Measurements from ENCODE around the gene FAM149A. TPM values are rescaled to one million over a fixed set of nuclear protein-coding genes. Genes with fewer than 3 reads are reported as not detected.

The FAM149A gene
- total RNA-seq = 5.8 TPM
- long read RNA-seq, partial matches to known transcripts = 8 of 22 reads
- long read RNA-seq, other reads (novel, unspliced or antisense) = 13 of 22 reads

DNA sequence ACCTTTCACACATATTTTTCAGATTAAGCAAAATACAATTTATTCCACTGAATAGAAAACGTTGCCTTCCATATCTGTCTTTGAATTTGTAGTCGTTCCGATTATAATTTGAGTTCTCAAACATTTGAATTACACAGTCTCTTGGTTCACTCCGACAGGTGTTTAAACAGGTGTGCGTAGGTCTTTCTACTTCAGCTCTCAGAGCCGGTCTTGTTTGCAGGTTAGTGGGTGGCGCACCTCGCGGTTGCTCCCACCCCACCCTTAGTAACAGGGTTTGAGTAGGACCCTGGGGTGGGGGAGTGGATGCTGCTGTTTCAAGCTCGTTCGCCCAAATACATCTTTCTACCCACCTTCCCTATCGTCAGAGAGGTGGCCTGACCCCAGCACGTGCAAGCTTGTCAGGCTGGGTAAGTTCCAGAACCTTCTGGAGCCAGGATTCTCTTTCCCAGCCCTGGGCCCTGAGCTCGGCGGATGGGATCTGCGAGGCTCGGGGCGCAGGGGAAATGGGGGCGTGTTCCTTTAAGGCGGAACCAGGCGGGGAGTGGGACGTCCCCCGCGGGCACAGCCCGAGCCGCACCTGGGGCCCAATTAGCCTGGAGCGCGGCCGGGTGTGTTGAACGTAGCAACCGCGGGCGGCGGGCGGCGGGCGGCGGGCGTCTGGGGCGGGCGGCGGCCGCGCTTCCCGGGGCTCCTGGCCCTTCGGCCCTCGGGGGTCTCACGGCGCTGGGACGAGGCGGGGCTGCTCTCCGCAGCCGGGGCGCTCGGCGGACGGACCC lies at the start of gene FAM149A:
Gene FAM149A (plus strand): TSS at position 591 of the 776 bp plus-strand sequence.
- no peak for DNase-seq (ENCODE audit: low spot score)
- intact Hi-C loops (cut with DNase I) = no loop called here

DNA sequence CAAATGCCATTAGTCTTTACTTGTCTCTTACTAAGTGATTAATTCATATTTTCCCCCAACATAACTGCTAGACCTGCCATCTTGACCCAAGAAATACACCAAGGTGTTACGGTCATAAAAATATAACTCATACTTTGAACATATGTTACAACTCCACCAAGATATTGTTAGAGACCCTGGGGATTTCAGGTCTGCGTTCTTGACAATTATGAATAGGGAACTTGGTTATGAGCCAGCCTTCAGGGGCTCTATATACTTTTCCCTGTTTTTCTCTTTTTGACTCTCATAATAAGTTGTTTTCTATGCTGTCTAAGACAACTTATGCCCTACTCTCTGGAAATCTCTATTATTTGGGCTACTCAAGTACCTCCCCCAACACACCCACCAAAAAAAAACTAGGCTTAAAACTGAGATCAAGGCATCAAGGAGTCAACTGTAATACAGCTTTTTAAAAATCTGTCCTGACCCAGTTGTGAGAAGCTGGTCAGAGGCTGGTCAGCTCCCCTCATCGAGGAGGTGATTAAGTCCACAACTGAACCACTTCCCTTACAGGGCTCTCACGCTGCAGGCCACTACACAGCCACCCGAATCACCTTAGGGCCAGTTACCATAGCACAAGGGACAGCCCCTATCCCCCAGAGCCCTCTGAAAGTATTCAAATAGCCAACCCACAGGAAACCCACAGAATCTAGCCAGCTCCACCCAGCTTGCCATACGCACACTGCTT lies 46.1 kb upstream of the FAM149A start:
- no peak for DNase-seq (ENCODE audit: low spot score)
- intact Hi-C loops (cut with DNase I) = no loop called here

DNA sequence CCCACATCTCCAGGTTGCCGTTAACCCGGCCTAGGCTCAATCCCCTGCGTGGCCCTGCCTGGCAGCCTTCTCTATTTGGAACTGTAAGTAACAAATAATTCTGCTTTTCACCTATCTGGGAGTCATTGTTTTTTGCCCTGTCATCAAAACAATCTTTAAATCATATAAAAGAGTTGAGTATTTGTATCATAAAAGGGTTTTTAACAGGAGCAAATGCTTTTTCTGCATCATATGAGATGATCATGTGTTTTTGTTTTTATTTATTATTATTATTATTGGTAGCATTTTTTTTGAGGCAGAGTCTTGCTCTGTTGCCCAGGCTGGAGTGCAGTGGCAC lies 45.6 kb upstream of the FAM149A start:
- no peak for DNase-seq (ENCODE audit: low spot score)
- intact Hi-C loops (cut with DNase I) = no loop called here

DNA sequence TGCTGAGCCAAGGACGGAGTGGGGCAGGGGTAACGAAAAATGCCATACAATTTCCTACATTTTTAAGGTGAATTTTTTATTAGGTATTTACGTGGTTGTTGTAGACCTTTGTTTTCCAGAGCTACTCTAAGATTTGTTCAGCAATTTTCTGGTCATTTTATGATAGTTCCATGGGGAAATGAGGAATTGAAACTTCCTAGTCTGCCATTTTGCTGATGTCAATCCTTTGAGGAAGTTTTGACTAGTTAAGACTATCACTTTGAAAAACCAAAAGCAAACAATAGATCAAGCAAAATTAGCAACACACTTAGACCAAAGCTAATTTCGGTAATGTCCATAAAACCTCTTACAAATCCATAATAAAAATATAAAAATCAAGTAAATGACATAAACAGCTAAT lies 42.6 kb upstream of the FAM149A start:
- DNase-seq (ENCODE audit: low spot score) = no peak

DNA sequence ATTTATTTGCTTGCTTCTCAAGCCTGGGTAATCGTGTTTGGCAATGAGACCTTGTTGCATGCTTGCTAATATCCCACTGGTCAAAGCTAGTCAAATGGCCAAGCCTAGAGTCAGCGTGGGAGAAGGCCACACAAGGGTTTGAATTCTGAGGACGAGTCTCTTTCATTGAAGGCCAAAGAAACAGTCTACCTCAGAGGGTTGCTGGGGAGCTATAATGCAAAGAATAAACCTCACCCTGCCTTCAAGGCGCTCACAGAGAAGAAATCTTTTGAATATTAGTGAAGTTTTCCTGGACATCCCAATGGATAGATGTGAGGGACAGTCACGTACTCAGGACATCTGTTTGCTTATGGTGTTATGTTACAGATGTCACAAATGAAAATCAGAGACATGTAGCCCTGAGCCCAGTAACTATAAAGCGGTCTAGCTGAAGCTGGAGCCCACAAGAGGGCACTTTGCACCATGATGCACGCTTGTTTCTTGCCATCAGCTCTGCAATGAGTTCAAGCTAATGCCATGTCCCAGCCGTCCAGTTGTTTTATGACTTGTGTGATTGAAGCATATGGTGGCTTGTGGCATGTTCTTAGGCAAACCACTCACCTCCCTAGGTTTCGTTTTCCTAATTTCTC lies 36.6 kb upstream of the FAM149A start:
- intact Hi-C loops (cut with DNase I) = loop anchor here (5.0 kb wide), 1 partner anchor 69 kb away; no protein-coding TSS in a partner anchor
- no peak for DNase-seq (ENCODE audit: low spot score)

More for the DNA sequence above, 42.6 kb upstream of the FAM149A start:
- intact Hi-C loops (cut with DNase I) = no loop called here

DNA sequence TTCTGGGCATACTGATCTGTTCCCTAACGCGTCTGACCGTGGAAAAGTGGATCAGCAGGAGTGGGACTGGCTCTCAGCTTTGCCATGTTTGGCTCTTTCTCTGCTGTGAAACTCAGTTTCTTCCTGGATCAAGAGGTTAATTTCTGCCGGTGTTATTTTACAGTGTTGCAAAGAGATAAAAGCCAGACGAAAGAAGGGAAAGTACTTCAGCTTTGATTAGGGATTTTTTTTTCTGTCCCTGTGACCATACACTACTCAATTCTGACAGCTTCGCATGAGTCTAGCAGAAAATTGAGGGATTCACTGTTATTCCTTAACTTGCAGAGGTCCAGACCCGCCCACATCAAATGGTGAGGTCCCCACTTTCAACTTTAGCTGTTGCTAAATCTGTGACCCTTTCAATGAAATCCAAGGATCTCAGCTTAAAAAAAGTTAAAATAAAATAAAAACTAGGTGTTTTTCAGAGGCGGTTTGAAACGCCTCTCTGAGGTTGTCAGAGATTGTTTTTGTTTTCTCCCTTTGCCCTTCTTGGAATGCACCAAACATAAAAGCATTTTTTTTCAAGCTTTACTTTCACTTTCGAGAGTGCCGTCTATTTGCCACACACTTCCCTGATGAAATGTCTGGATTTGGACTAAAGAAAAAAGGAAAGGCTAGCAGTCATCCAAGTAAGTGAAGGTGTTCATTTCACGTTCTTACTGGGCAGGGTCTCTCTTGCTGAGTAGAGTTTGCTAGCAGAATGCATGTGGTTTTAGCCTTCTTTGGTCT lies 35.7 kb upstream of the FAM149A start, which contains the start of gene TLR3:
Gene TLR3 (plus strand): TSS at position 576 of the 768 bp plus-strand sequence. CDS start 7,464 bp downstream, outside the sequence.
- intact Hi-C loops (cut with DNase I) = loop anchor here (5.0 kb wide), 1 partner anchor 69 kb away; no protein-coding TSS in a partner anchor
- DNase-seq (ENCODE audit: low spot score) = no peak

DNA sequence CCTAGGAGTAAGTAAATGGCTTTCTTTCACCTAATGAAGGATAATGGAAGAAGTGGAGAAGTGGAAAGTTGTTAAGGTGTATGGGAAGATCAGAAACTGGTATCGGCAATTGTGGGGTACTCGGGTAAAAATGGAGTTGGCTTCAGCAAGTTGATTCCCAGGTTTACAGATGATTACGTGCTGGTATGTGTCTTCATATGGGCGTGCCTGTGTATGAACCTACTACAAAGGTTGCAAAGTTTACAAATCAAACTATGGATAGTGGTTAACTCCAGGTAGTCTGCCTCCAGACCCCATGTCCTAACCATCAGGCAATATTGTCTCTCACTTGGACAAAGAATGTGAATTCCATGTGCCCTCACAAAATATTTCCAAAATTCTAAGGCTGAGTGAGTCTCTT lies 34.8 kb upstream of the FAM149A start:
- no peak for DNase-seq (ENCODE audit: low spot score)
- intact Hi-C loops (cut with DNase I) = loop anchor here (5.0 kb wide), 2 partner anchors 68 to 123 kb away; partner anchors contain the start of gene CYP4V2

DNA sequence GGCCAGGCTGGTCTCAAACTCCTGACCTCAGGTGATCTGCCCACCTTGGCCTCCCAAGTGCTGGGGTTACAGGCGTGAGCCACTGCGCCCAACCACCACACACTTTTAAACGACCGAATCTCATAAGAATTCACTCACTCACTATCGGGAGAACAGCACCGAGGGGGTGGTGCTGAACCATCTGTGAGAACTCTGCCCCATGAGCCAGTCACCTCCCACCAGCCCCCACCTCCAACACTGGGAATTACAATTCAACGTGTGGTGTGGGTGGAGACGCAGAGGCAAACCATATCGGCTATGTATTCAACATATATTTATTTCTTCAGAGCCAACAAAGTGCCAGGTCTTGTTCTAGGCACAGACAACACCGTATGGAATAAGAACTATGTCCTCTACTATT lies 32.0 kb upstream of the FAM149A start:
- no peak for DNase-seq (ENCODE audit: low spot score)
- intact Hi-C loops (cut with DNase I) = loop anchor here (5.0 kb wide), 1 partner anchor 120 kb away; the partner anchor contains the start of gene CYP4V2

DNA sequence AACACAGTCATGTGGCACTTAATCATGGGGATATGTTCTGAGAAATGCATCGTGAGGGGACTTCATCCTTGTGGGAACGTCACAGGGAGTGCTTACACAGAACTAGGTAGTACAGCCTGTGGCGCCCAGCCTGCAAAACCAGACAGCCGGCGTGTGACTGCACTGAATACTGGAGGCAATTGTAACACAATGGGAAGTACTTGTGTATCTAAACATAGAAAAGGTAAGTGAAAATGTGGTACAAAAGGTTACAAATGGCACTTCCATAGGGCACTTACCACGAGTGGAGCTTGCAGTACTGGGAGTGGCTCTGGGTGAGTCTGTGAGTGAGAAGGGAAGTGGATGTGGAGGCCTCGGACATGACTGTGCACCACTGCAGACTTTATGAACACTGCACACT lies 30.3 kb upstream of the FAM149A start:
- intact Hi-C loops (cut with DNase I) = loop anchor here (5.0 kb wide), 1 partner anchor 118 kb away; the partner anchor contains the start of gene CYP4V2
- DNase-seq (ENCODE audit: low spot score) = no peak

DNA sequence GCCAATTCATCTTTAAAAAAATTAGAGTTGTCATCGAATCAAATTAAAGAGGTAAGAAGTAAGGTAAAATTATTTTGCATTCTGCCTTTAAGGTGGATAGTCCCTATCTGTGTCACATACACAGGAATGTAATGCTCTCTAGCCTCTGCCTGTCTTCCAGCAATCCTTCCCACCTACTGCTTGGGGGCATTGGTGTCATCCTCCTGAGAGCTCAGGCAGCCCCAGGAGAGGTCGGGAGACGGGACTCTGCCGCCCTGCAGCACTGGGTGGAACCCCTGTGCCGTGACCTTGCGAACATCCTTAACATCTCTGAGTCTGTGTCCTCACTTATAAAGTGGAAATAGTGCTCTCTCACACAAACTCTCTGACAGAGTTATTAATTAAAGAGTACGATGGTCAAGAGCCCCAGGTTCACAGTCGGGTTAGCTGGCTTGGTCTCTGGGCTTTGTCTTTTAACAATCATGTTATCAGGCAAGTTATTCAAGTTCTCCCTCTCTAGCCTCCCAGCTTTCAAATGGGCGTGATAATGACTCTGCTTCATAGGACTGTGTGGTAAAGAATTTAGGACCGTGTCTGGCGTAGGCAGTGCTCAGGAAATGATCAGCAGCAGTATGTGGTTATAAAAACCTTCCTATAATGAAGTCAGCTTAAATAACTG lies 25.4 kb upstream of the FAM149A start:
- DNase-seq (ENCODE audit: low spot score) = no peak
- intact Hi-C loops (cut with DNase I) = no loop called here

DNA sequence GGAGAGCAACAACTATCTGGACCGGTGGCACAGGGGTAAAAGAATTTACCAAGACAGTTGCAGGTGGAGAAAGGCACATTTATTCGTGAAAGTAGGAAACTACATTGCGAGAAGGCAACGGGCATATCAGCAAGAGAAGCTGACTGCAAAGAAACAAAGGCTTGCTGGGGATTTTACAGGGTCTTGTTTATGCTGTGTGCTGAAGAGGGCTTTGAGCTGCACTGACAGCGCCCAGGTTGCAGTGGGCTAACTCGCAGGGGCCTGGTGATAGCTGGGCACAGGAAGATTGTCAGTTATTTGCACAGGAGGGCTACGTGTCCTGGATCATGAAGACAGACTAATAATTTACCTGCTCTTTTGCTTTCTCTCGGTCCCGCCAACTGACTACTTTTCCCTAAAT lies 24.8 kb upstream of the FAM149A start:
- intact Hi-C loops (cut with DNase I) = no loop called here

DNA sequence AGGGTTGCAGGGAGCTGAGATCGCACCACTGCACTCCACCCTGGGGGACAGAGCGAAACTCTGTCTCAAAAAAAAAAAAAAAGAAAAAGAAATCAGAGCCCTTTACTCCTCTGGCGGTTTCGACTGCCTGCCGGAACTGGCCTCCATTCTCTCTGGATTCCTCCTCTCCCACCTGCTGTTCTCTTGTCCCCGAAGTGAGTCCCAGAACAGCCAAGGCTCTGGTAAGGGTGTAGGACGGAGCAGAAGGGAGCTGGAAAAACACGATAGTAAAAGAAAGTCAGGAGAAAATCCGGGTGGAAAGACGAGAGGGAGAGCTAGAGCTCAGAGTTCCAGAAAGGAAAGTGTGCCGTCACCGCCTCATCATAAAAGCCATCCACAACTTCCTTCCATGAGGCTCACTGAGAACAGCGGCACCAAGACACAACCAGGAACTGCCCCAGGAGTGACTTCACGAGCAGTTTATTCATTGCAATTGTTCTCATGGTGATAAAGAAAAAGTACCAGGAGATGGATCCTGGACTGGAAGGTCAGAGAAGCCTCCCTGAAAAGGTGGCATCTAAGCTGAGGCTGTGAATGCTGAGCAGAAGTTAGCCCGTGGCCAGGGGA lies 23.2 kb upstream of the FAM149A start:
- intact Hi-C loops (cut with DNase I) = no loop called here
- DNase-seq (ENCODE audit: low spot score) = no peak

More for the DNA sequence above, 24.8 kb upstream of the FAM149A start:
- no peak for DNase-seq (ENCODE audit: low spot score)

DNA sequence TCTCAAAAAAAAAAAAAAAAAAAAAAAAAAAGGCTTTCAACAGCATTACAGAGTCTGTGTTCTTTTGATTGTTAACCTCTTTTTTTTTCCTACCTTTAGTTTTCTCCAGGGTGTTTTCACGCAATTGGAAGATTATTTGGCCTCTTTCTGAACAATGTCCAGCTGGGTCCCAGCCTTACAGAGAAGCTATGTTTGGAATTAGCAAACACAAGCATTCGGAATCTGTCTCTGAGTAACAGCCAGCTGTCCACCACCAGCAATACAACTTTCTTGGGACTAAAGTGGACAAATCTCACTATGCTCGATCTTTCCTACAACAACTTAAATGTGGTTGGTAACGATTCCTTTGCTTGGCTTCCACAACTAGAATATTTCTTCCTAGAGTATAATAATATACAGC lies 22.3 kb upstream of the FAM149A start:
- DNase-seq (ENCODE audit: low spot score) = no peak
- intact Hi-C loops (cut with DNase I) = no loop called here

DNA sequence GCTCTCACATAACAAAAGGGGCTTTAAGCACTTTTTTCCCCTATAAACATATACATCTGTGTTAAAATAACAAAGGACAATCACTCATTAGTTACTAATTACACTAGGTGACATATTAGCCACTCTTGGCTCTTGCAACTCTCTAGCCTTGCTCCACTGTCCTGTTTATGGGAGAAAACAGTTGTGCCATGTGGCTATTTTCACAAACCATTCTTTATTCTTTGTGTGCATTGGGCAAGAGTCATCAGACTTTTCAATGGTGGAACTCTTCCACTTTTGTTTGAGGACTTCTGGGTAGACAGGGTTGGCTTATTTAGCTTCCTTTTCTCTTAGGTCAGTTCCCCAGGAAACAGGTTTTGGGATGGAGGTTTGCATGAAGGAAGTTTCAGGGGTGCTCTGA lies 16.0 kb upstream of the FAM149A start:
- intact Hi-C loops (cut with DNase I) = no loop called here
- DNase-seq (ENCODE audit: low spot score) = no peak

DNA sequence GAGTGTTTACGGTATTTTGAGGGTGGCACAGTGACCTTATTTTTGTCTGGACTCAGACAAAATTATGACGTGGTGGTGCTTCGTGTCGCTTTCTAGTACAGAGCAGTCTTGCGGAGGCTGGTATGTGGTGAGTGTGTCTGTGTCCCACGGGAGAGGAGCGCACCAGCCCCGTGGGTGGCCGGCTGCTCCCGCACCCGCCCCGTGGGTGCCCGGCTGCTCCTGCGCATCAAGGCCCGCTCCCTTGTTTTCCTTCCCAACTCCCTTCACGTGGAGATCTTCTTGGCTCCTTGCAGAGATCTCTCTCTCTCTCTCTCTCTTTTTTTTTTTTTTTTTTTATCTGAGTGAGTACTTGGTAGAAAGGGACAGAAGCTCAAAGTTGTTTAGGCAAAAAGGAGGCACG lies 12.2 kb upstream of the FAM149A start:
- intact Hi-C loops (cut with DNase I) = no loop called here
- DNase-seq (ENCODE audit: low spot score) = no peak

DNA sequence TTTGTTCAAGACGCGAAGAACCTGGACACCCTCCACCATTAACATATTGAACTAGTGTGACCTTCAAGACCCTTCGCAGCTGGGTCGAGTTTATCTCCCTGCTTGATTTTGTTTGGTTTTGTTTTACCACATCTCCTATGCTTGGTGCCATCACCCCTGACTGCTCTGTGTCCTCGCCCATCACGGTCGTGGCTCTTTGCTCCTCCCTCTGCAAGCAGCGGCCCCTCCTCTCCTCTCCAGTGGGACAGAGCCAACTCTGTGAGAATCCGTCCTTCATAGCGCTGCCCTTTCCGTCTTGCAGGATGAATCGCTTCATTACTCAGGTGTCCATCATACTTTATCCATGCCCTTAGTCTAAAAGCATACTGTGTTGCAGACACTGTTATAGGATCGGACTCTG lies 9.1 kb upstream of the FAM149A start:
- intact Hi-C loops (cut with DNase I) = no loop called here
- no peak for DNase-seq (ENCODE audit: low spot score)

DNA sequence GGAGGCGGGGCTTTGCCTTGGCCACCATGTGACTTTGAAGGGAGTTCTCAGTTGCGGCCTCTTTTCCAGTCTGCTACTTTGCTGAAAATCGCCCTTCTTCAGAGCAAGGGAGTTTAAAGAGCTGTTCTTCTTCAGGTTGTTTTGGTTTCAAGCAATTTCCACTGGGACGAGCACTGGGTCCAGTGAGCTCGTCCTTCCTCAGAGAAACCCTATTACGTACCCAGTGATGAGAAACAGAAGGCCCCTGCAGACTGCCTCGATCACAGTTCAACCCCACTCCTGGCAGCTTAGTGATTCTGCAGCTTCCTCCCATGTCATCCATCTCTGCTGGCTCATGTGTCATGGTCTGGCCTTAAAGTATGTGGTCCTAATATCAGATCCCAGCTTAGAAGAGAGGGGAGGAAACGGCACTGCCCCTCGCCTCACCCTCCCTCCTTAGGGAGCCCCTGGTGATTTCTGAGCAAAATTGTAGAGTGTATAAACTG lies 7.8 kb upstream of the FAM149A start:
- intact Hi-C loops (cut with DNase I) = no loop called here

DNA sequence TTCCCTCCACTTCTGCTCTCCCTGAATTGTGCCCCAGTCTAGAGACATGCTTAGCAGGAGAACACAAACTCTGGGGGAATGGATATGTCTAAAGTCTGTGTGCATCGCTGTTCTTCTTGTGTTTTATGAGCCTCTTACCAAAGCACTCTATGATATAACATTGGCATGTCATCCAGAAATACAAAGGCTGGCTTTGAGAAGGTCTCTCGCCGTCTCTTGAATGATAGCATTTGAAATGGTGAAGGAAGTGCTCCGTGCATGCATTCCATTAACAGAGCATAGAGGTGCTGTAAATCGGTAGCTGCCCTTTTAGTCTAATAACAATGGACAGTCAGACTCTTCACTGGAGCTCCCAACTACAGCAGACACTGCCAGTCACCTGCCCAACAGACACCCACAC lies 7.1 kb upstream of the FAM149A start:
- intact Hi-C loops (cut with DNase I) = no loop called here
- no peak for DNase-seq (ENCODE audit: low spot score)

More for the DNA sequence above, 7.8 kb upstream of the FAM149A start:
- DNase-seq (ENCODE audit: low spot score) = no peak

Data from cardiac septum (tissue), 1 donor.